SK-N-SH (cell line): ENCODE data around the gene QKI.

ENCODE experiments used
- CTCF ChIP-seq: fragments of 200-600 bp; sonication (generic); IDR thresholded peaks from 2 replicates; pipeline ENCODE4 v1.6.1; 2017; ENCODE audit warnings: antibody characterized with exemption, mild to moderate bottlenecking, moderate library complexity
- EP300 ChIP-seq, 2 experiments: IDR thresholded peaks; 2 replicates each; pipeline versions ENCODE4 v1.4.0 to v1.6.1; 2012; ENCODE audit warnings: borderline replicate concordance in 1 of 2, low read depth in 1 of 2, low read length in 1 of 2
- EZH2phosphoT487 ChIP-seq: fragments of 200-600 bp; sonication (generic); IDR thresholded peaks from 2 replicates; pipeline ENCODE4 v1.6.1; 2017; ENCODE audit warnings: low read depth, mixed run types, mild to moderate bottlenecking, antibody characterized with exemption, moderate library complexity, borderline replicate concordance
- JUND ChIP-seq: IDR thresholded peaks from 2 replicates; pipeline ENCODE4 v1.4.0; 2012
- MEF2A ChIP-seq: IDR thresholded peaks from 2 replicates; pipeline ENCODE4 v1.4.0; 2012; ENCODE audit warnings: low read depth, borderline replicate concordance
- POLR2AphosphoS5 ChIP-seq: IDR thresholded peaks from 2 replicates; pipeline ENCODE4 v1.6.1; 2012; ENCODE audit warnings: low read depth, low read length
- RAD21 ChIP-seq: IDR thresholded peaks from 2 replicates; pipeline ENCODE4 v1.6.1; 2012; ENCODE audit warnings: mild to moderate bottlenecking, low read length
- REST ChIP-seq: IDR thresholded peaks from 2 replicates; pipeline ENCODE4 v1.6.1; 2012; ENCODE audit warnings: mild to moderate bottlenecking, low read depth, low read length, moderate library complexity
- RFX5 ChIP-seq: IDR thresholded peaks from 2 replicates; pipeline ENCODE4 v1.6.1; 2012; ENCODE audit warnings: mild to moderate bottlenecking, improper control_type of control experiment, low read length
- SMC3 ChIP-seq: IDR thresholded peaks from 2 replicates; pipeline ENCODE4 v1.6.1; 2012; ENCODE audit warnings: low read depth, low read length, improper control_type of control experiment
- USF2 ChIP-seq: fragments of 150-350 bp; IDR thresholded peaks from 2 replicates; pipeline ENCODE4 v1.6.1; 2017; ENCODE audit warnings: antibody characterized with exemption, low read length, low read depth, borderline replicate concordance
- YY1 ChIP-seq: IDR thresholded peaks from 2 replicates; pipeline ENCODE4 v1.4.0; 2012; ENCODE audit warnings: low read depth, mild to moderate bottlenecking

GRCh38 chr6:163547287-163547686 is 132.8 kb downstream of the QKI start:
- no peak for TF ChIP-seq POLR2AphosphoS5
- no peak for TF ChIP-seq MEF2A
- TF ChIP-seq CTCF, result no peak
- no peak for TF ChIP-seq REST
- no peak for TF ChIP-seq RFX5
- TF ChIP-seq YY1, result no peak
- no peak for TF ChIP-seq SMC3
- no peak for TF ChIP-seq RAD21
- no peak for TF ChIP-seq JUND
- no peak for TF ChIP-seq EZH2phosphoT487
- no peak for TF ChIP-seq USF2
- no peak for TF ChIP-seq EP300 (IDR thresholded peaks at IDR 0.05; ENCODE audit: borderline replicate concordance in 1 of 2, low read depth in 1 of 2, low read length in 1 of 2)
